Fibroblast of skin of abdomen (primary cell): ENCODE measurements around the gene ZSWIM3.
A peak's percentile ranks its signal among the peaks of the same experiment; 100 is the strongest.

Experiments used
- DNase-seq: peaks from one replicate; pipeline ENCODE4 v3.0.0-alpha.2; 2013

The ZSWIM3 gene

DNA sequence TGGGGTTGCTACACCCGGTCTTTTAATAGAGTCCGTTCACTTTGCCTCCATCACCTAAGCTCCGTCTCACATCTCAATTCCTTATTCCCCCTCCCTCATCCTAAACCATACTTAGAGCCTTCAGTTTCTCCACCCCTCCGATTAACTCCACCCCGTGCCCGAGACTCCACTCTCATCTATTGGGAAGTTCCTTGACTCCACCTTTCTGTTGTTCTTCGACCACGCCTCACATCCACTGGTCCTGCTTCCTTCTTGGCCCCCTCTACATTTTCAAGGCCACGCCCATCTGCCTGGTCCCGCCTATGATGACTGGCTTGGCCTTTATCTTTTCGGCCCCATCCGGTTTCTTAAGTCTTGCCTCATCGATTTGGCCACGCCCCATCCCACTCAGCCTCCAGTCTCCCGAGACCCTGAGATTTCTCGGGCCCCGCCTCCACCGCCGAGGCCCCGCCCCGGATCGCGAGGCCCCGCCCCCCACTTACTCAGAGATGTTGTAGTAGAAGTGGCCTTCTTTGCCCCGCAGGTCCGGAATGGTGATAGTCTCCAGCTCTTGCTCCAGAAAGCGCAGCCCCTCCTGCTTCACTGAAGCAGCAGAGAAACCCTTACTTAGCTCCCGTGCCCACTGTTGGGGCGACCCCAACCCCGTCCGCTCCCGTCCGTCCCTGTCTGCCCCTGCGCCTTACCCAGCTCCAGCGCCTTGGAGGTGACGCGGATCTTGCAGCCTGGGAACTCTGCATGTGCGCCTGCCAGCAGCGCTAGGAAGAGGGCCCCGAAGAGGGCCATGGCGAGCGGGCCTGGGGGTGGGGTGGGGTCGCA is 53.5 kb downstream of the ZSWIM3 start:
- DNase-seq = peak; percentile 100

DNA sequence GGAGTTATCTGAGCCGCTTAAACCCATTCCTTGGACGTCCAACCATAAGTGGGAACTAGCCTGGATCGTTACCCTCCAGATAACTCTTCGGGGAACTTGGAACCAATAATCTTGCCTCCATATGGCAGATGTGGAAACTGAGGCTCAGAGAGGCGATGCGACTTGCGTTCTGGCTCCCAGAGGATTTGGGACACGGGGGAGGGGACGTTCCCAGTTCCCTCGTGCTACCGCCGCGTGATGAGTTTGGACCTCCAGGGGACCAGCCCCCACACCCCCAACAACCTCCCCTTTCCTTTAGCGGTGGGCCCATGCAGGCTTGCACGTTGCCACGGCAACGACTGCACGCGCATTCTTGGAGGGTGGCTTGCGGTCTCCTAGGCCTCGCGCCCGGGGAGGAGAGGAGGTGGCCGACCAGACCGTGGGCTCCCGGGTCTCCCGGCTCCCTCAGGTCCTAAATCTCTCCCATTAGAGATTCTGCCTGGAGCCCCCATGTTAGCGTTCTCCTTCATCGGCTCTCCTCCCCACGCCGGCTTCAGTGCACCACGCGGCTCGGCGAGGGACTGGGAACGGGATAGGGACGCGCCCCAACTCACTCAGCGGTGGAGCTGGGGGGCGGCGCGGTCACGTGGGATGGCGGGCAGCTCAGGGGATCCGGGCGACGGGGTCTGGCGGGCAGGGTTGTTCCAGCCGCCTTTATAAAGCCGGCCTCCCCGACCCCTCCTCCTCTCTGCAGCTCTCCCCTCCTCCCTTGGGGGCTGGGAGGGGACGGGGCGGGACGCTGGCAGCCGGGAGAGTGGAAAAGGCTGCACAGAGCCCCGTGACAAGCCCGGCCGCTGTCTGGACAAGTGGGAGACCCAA is 54.3 kb downstream of the ZSWIM3 start, which contains the start of gene PLTP:
TSS of gene PLTP (minus strand) at position 670 of the 858 bp plus-strand sequence. CDS start 703 bp downstream, outside the sequence.
- peak; percentile 85 for DNase-seq

DNA sequence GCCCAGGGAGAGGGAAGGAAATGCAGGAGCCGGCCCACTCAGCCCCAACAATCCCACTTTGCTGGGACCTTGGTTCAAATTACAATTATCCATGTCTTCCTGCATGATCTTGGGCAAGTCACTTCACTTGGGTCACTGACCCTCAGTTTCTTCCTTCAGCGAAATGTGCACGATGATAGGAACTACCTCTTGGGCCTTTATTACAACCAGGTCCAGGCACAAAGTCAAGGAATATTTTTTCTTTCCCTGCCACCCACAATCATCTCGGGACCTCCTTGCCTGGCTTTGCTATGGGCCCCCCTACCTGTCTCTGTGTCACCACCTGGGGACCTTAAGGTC is 54.9 kb downstream of the ZSWIM3 start:
- DNase-seq = no peak

DNA sequence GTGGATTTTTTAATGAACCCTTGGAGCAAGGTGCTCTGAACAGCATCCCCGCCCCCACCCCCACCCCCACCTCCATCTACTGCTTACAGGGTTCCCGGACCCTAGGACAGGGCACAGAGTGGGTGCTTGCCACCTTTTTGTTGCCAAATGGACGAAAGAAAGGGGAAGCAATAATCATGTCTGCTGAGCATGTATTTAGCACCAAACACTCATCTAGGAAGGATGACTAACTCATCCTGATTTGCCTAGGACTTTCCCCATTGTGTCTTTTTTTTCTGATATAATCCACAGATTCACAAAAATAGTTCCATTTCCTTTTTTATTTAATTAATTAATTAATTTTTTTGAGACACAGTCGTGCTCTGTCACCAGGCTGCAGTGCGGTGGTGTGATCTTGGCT is 55.7 kb downstream of the ZSWIM3 start:
- no peak for DNase-seq

DNA sequence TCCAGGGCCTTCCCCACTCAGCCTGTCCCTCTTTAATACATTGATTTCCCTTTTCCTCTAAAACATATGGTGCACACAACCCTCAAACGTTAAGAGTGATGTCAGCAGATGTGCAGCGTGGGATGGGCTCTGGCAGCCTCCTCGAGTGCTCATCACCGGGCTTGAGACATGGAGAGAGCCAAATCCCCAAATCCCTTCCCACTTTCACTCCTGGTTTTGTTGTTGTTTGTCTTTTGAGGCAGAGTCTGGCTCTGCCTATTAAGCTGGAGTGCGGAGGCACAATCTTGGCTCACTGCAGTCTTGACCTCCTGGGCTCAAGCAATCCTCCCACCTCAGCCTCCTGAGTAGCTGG is 60.4 kb downstream of the ZSWIM3 start:
- peak; percentile 42 for DNase-seq

DNA sequence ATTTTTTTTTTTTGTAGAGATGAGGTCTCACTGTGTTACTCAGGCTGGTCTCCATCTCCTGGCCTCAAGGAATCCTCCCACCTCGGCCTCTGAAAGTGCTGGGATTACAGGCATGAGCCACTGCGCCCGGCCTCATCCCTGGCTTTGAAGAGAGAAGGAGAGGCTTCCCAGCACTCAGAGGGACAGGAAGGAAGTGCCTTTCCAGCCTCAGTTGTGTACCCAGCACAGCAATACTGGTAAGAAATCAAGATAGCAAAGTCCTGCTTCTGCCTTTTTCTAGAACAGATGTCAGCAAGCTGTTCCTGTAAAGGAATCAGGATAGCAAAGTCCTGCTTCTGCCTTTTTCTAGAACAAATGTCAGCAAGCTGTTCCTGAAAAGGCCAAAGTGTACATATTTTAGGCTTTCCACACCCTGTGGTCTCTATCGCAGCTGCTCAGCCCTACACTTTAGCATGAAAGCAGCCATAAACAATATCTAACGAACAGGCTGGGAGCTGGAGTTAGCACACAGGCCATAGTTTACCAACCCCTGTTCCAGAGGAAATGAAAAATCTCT is 60.8 kb downstream of the ZSWIM3 start:
- peak; percentile 27 for DNase-seq

DNA sequence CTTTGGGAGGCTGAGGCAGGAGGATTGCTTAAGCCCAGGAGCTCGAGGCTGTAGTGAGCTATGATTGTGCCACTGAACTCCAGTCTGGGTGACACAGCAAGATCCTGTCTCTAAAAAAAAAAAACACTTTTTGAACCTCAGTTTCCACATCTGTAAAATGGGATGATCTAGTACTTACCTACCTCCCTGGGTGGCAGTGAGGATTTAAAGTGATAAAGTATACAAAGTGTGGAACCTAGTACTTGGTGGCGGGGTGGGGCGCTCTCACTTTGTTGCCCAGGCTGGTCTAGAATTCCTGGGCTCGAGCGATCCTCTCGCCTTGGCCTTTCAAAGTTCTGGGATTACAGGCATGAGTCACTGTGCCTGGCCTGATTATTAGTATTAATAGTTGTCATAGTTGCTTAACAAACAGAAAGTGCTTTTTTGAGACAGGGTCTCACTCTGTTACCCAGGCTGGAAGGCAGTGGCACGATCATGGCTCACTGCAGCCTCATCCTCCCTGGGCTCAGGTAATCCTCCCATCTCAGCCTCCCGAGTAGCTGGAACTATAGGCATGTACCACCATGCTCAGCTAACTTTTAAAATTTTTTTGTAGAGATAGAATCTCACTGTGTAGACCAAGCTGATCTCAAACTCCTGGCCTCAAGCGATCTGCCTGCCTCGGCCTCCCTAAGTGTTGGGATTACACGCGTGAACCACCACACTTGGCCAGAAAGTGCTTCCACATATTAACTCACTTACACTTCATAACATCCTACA is 61.5 kb downstream of the ZSWIM3 start:
- no peak for DNase-seq

DNA sequence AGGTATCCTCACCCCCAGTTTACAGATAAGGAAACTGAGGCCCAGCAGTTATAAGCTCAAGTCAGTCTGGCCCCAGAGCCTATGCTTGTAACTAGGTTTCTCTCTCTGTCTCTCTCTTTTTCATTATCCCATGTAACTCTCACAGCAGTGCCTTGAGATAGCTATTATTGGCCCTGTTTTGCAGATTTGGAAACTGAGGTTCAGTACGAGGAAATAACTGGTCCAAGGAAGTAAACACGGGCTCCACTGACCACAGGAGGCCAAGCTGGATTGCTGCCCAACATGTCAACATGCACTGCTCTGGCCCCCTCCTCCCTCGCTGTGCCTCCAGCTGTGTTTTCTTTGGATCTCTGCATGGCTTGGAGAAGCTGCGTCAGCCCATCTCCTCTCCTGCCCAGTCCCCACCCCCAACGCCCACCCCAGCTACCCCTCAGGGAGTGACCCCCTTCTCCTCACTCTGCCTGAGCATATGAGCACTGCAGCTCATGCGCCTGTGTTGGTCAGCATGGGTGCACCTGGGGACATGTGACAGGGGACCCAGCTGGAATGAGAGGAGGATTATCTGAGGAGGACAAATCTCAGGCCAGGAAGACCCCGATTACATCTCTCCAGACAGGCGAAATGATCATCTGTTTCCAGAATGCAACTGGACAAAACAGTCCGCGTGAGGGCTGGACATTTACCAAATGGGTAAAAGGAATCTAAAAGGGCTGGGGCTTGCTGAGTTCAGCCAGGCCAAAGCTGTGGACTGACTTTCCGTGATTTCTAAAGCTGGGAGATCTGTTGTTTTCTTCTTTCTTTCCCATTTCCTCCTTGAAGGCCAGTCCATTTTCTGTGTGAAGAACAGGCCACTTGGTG is 62.4 kb downstream of the ZSWIM3 start:
- peak; percentile 54 for DNase-seq

DNA sequence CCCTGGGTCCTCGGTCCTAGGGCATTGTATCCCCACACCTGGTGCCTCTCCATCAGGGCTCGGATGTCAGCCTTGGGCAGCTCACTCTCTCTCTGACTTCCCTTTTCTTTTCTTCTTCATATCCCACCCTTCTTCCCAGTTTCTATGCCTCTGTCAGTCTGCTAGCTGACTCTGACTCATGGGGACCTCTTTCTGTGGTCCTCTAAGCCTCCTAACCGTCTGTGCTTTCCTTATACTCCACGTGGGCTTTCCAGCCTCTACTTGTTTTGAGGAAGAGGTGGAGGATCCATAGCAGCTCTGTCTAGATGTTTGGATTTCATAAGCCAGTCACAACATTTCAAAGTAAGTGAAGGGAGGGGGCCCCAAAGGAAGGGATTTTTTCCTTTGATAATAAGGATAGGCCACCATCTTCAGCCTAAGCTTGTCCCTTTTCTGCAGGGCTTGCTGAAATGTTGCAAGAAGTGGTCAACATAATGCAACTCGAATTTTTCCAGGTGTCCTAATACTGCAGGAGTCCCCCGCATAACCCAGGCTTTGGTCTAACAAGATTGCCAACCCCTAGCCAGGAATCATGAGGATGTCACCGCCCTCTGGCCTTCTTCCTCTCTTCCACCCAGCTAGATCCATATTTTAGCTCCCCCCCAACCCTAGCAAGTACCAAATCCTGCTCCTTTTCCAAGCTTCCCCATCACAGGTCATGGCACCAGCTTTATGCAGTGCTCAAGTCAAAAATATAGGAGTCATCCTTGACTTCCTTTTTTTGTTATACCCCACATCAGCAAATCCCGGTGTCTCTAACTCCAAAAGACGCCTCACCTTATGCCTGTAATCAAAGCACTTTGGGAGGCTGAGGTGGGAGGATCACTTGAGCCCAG is 63.3 kb downstream of the ZSWIM3 start:
- DNase-seq = no peak

DNA sequence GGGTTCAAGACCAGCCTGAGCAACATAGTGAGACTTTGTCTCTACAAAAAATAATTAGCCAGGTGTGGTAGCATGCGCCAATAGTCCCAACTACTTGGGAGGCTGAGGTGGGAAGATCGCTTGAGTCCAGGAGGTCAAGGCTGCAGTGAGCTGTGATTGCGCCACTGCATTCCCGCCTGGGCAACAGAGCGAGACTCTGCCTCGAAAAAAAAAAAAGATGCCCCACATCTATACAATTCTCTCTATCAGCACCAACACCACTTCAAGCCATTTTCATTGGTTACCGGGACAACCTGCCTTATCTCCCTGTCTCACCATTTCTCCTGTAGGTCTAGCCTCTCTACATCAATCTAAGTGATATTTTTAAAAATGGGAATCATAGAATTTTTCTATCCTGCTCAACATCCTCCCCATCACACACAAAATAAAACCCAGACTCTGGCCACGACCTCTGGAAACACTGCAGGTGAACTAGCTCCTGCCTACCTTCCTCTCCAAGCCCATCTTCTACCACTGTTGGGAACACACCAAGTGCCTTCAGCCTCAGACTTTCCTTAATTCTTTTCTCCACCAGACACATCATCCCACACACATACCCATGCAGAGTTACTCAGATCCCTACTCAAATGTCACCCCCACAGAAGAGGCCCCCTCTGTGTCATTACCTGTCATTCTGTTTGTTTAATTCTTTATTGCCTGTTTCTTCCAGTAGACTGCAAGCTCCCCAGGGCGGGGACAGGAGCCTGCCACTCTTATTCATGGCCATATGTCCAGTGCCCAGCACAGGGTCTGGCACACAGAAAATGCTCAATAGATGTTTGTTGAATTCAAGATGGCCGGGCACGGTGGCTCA is 64.1 kb downstream of the ZSWIM3 start:
- no peak for DNase-seq

DNA sequence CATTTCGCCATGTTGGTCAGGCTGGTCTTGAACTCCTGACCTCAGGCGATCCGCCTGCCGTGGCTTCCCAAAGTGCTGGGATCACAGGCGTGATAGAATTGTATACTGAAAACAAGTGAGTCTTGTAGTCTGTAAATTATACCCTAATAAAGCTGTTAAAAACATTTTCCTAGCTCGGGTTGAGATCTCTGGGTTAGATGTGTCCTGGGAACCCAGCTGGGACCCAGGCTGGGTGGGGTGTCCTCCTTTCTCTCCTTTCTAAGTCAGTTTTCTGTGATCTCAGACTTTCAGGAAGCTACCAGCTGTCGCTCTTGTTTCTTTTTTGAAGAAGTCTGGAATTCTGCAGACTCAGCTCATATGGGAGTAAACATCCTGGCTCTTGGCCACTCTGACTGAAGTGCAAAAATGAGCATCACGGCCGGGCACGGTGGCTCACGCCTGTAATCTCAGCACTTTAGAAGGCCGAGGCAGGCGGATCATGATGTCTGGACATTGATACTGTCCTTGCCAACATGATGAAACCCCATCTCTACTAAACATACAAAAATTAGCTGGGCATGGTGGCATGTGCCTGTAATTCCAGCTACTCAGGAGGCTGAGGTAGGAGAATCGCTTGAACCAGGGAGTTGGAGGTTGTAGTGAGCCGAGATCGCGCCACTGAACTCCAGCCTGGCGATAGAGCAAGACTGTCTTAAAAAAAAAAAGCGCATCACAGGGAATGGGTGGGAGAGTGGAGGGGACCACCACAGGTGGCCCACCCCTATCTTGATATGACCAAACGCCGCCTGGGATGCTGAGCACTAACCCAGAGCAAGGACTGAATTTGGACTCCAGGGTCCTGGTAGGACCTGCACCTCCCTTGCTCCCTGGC is 67.2 kb downstream of the ZSWIM3 start:
- peak; percentile 41 for DNase-seq

DNA sequence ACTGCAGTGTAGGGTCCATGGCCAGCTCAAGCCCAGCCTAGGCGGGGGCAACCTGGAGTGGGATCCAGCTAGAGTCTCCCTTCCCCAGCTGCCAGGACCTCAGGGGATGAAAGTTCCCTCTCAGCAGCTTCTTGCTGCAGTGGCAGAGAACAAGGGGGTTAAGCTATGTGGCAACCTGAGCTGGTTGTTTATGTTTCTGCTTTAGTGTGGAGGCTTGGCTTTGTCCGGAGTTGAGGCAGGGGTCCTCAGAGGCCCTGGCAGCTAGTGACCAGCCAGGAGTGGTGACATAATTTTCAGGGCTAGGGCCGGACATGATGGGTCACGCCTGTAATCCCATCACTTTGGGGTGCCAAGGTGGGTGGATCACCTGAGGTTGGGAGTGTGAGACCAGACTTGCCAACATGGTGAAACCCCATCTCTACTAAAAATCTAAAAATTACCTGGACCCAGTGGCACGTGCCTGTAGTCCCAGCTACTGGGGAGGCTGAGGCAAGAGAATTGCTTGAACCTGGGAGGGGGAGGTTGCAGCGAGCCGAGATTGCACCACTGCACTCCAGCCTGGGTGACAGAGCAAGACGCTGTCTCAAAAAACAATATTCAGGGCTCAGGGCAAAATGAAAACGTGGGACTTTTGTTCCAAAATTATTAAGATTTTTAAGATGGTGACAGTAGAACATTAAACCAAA is 68.5 kb downstream of the ZSWIM3 start:
- no peak for DNase-seq

DNA sequence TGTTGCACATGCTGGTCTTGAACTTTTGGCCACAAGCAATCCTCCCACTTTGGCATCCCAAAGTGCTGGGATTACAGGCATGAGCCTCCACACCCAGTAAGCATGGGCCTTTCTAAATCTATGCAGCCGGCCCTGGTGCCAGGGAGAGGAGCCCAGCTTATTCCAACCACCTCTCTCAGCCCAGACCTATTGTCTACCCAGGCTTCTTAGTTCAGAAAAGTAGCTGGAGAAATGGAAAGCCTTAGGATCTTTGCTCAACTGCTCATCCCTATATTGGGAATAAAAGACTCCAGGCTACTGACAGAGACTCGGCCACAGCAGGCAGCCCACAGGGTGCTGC is 69.3 kb downstream of the ZSWIM3 start:
- DNase-seq = no peak

DNA sequence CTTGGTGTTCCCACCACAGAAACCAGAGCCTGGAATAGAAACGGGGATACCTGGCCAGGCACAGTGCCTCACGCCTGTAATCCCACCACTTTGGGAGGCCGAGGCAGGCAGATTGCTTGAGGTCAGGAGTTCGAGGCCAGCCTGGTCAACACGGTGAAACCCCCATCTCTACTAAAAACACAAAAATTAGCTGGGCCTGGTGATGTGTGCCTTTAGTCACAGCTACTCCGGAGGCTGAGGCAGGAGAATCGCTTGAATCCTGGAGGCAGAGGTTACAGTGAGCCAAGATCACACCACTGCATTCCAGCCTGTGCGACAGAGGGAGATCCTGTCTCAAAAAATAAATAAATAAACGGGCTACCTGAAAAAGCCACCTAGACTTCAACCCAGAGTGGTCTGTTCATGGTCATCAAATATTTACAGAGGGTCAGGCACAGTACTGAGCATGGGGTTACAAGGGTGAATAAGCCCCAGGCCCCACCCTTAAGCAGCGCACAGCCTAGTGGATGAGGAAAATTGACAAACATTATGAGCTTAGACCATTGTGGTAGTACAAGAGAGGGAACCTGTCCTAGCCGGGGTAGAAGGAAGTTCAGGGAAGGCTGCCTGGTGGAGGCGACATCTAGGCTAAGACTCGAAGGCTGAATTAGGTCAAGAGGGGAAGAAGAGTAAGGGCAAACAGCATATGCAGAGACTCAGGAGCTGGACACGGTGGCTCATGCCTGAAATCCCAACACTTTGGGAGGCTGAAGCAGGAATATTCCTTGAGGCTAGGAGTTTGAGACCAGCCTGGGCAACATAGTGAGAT is 69.9 kb downstream of the ZSWIM3 start:
- DNase-seq = no peak
